SK-N-SH (cell line): ENCODE results near the gene THSD4.

ENCODE experiments used
- CTCF ChIP-seq: fragments of 200-600 bp; sonication (generic); IDR thresholded peaks from 2 replicates; pipeline ENCODE4 v1.6.1; 2017; ENCODE audit warnings: antibody characterized with exemption, mild to moderate bottlenecking, moderate library complexity
- EP300 ChIP-seq, 2 experiments: IDR thresholded peaks; 2 replicates each; pipeline versions ENCODE4 v1.4.0 to v1.6.1; 2012; ENCODE audit warnings: borderline replicate concordance in 1 of 2, low read depth in 1 of 2, low read length in 1 of 2
- GATA2 ChIP-seq: sonication (generic); formaldehyde crosslinking; IDR thresholded peaks from 2 replicates; pipeline ENCODE4 v1.5.0; 2020; ENCODE audit warnings: mild to moderate bottlenecking, missing genetic modification reagents
- MEF2A ChIP-seq: IDR thresholded peaks from 2 replicates; pipeline ENCODE4 v1.4.0; 2012; ENCODE audit warnings: low read depth, borderline replicate concordance
- POLR2AphosphoS5 ChIP-seq: IDR thresholded peaks from 2 replicates; pipeline ENCODE4 v1.6.1; 2012; ENCODE audit warnings: low read depth, low read length
- SIN3A ChIP-seq: IDR thresholded peaks from 2 replicates; pipeline ENCODE4 v1.6.1; 2012; ENCODE audit warnings: low read depth, mild to moderate bottlenecking, low read length, moderate library complexity, borderline replicate concordance
- TAF1 ChIP-seq: IDR thresholded peaks from 2 replicates; pipeline ENCODE4 v1.6.1; 2012; ENCODE audit warnings: low read depth, mild to moderate bottlenecking, low read length, moderate library complexity, borderline replicate concordance

GRCh38 chr15:71112429-71112828, 2.8 kb upstream of the THSD4 start:
- TF ChIP-seq GATA2 (CRISPR knock-in tag) (no peak), SIN3A (no peak), CTCF (no peak), MEF2A (no peak), TAF1 (no peak), EP300 (IDR thresholded peaks at IDR 0.05; ENCODE audit: borderline replicate concordance in 1 of 2, low read depth in 1 of 2, low read length in 1 of 2) (no peak), POLR2AphosphoS5 (no peak)
